Measurements from ENCODE around the gene TBC1D8.

Gene TBC1D8

GRCh38 chr2:100983684-100984310 lies 167.4 kb downstream of the TBC1D8 start:
- Histone ChIP-seq H3K36me3 (ENCODE audit: control insufficient read depth in 2 of 2, insufficient read depth in 2 of 2, low read length in 2 of 2) (peaks cover 0 to 2% of the 10 kb centered on the region in 2 donors), H3K9me3 (ENCODE audit: control insufficient read depth in 2 of 2, low read length in 2 of 2) (no peaks in the 10 kb centered on the region), H3K4me3 (ENCODE audit: low read length in 2 of 2) (no peak overlapping the region), H3K27me3 (ENCODE audit: control insufficient read depth in 2 of 2, insufficient read depth in 2 of 2, low read length in 2 of 2) (no peaks in the 10 kb centered on the region), H3K27ac (ENCODE audit: low read depth in 2 of 2, low read length in 2 of 2) (no peak overlapping the region), H3K4me1 (ENCODE audit: control insufficient read depth in 2 of 2, insufficient read depth in 2 of 2, low read length in 2 of 2) (no peaks in the 10 kb centered on the region), H3K9ac (ENCODE audit: low read depth in 1 of 2, low read length in 2 of 2) (no peak overlapping the region)

GRCh38 chr2:100983201-100983600 lies 168.0 kb downstream of the TBC1D8 start:
- Histone ChIP-seq H3K9me3 (ENCODE audit: control insufficient read depth in 2 of 2, low read length in 2 of 2) (no peaks in the 10 kb centered on the region), H3K27ac (ENCODE audit: low read depth in 2 of 2, low read length in 2 of 2) (no peak overlapping the region), H3K4me1 (ENCODE audit: control insufficient read depth in 2 of 2, insufficient read depth in 2 of 2, low read length in 2 of 2) (no peaks in the 10 kb centered on the region), H3K9ac (ENCODE audit: low read depth in 1 of 2, low read length in 2 of 2) (no peak overlapping the region), H3K36me3 (ENCODE audit: control insufficient read depth in 2 of 2, insufficient read depth in 2 of 2, low read length in 2 of 2) (peaks cover 0 to 8% of the 10 kb centered on the region in 2 donors), H3K27me3 (ENCODE audit: control insufficient read depth in 2 of 2, insufficient read depth in 2 of 2, low read length in 2 of 2) (no peaks in the 10 kb centered on the region), H3K4me3 (ENCODE audit: low read length in 2 of 2) (no peak overlapping the region)

GRCh38 chr2:100982431-100982861 lies 168.7 kb downstream of the TBC1D8 start:
- H3K27ac ChIP-seq (ENCODE audit: low read depth in 2 of 2, low read length in 2 of 2) = no peak overlapping the region
- H3K9ac ChIP-seq (ENCODE audit: low read depth in 1 of 2, low read length in 2 of 2) = no peak overlapping the region
- no peak overlapping the region for H3K4me3 ChIP-seq (ENCODE audit: low read length in 2 of 2)
- H3K9me3 ChIP-seq (ENCODE audit: control insufficient read depth in 2 of 2, low read length in 2 of 2) = no peaks in the 10 kb centered on the region
- H3K36me3 ChIP-seq (ENCODE audit: control insufficient read depth in 2 of 2, insufficient read depth in 2 of 2, low read length in 2 of 2) = peaks cover 0 to 12% of the 10 kb centered on the region in 2 donors
- no peaks in the 10 kb centered on the region for H3K27me3 ChIP-seq (ENCODE audit: control insufficient read depth in 2 of 2, insufficient read depth in 2 of 2, low read length in 2 of 2)
- no peaks in the 10 kb centered on the region for H3K4me1 ChIP-seq (ENCODE audit: control insufficient read depth in 2 of 2, insufficient read depth in 2 of 2, low read length in 2 of 2)

- no peaks in the 10 kb centered on the region for H3K9me3 ChIP-seq (ENCODE audit: control insufficient read depth in 2 of 2, low read length in 2 of 2)
- H3K4me1 ChIP-seq (ENCODE audit: control insufficient read depth in 2 of 2, insufficient read depth in 2 of 2, low read length in 2 of 2) = peaks cover 0 to 2% of the 10 kb centered on the region in 2 donors
- H3K27me3 ChIP-seq (ENCODE audit: control insufficient read depth in 2 of 2, insufficient read depth in 2 of 2, low read length in 2 of 2) = no peaks in the 10 kb centered on the region
- H3K27ac ChIP-seq (ENCODE audit: low read depth in 2 of 2, low read length in 2 of 2) = no peak overlapping the region
- H3K36me3 ChIP-seq (ENCODE audit: control insufficient read depth in 2 of 2, insufficient read depth in 2 of 2, low read length in 2 of 2) = peaks cover 1 to 17% of the 10 kb centered on the region in 2 donors
- H3K4me3 ChIP-seq (ENCODE audit: low read length in 2 of 2) = no peak overlapping the region
- H3K9ac ChIP-seq (ENCODE audit: low read depth in 1 of 2, low read length in 2 of 2) = no peak overlapping the region
These were observed 170.2 kb downstream of the TBC1D8 start for GRCh38 chr2:100981011-100981410.

GRCh38 chr2:100980046-100980445 lies 171.1 kb downstream of the TBC1D8 start:
- no peaks in the 10 kb centered on the region for H3K9me3 ChIP-seq (ENCODE audit: control insufficient read depth in 2 of 2, low read length in 2 of 2)
- no peak overlapping the region for H3K9ac ChIP-seq (ENCODE audit: low read depth in 1 of 2, low read length in 2 of 2)
- no peak overlapping the region for H3K4me3 ChIP-seq (ENCODE audit: low read length in 2 of 2)
- peaks cover 0 to 2% of the 10 kb centered on the region in 2 donors for H3K4me1 ChIP-seq (ENCODE audit: control insufficient read depth in 2 of 2, insufficient read depth in 2 of 2, low read length in 2 of 2)
- H3K27ac ChIP-seq (ENCODE audit: low read depth in 2 of 2, low read length in 2 of 2) = no peak overlapping the region
- peaks cover 9 to 23% of the 10 kb centered on the region in 2 donors for H3K36me3 ChIP-seq (ENCODE audit: control insufficient read depth in 2 of 2, insufficient read depth in 2 of 2, low read length in 2 of 2)
- no peaks in the 10 kb centered on the region for H3K27me3 ChIP-seq (ENCODE audit: control insufficient read depth in 2 of 2, insufficient read depth in 2 of 2, low read length in 2 of 2)

- no peak overlapping the region for H3K9ac ChIP-seq (ENCODE audit: low read depth in 1 of 2, low read length in 2 of 2)
- H3K27me3 ChIP-seq (ENCODE audit: control insufficient read depth in 2 of 2, insufficient read depth in 2 of 2, low read length in 2 of 2) = no peaks in the 10 kb centered on the region
- no peak overlapping the region for H3K4me3 ChIP-seq (ENCODE audit: low read length in 2 of 2)
- no peaks in the 10 kb centered on the region for H3K9me3 ChIP-seq (ENCODE audit: control insufficient read depth in 2 of 2, low read length in 2 of 2)
- H3K27ac ChIP-seq (ENCODE audit: low read depth in 2 of 2, low read length in 2 of 2) = no peak overlapping the region
- peaks cover 16 to 28% of the 10 kb centered on the region in 2 donors for H3K36me3 ChIP-seq (ENCODE audit: control insufficient read depth in 2 of 2, insufficient read depth in 2 of 2, low read length in 2 of 2)
- H3K4me1 ChIP-seq (ENCODE audit: control insufficient read depth in 2 of 2, insufficient read depth in 2 of 2, low read length in 2 of 2) = peaks cover 0 to 2% of the 10 kb centered on the region in 2 donors
These were observed 172.5 kb downstream of the TBC1D8 start for GRCh38 chr2:100978582-100979191.

- no peak overlapping the region for H3K9ac ChIP-seq (ENCODE audit: low read depth in 1 of 2, low read length in 2 of 2)
- H3K36me3 ChIP-seq (ENCODE audit: control insufficient read depth in 2 of 2, insufficient read depth in 2 of 2, low read length in 2 of 2) = peaks cover 16 to 30% of the 10 kb centered on the region in 2 donors
- no peak overlapping the region for H3K27ac ChIP-seq (ENCODE audit: low read depth in 2 of 2, low read length in 2 of 2)
These were observed 173.7 kb downstream of the TBC1D8 start for GRCh38 chr2:100977511-100977910.

GRCh38 chr2:100976645-100977391 lies 174.4 kb downstream of the TBC1D8 start:
- Histone ChIP-seq H3K36me3 (ENCODE audit: control insufficient read depth in 2 of 2, insufficient read depth in 2 of 2, low read length in 2 of 2) (peaks cover 16 to 33% of the 10 kb centered on the region in 2 donors), H3K9me3 (ENCODE audit: control insufficient read depth in 2 of 2, low read length in 2 of 2) (no peaks in the 10 kb centered on the region), H3K27ac (ENCODE audit: low read depth in 2 of 2, low read length in 2 of 2) (no peak overlapping the region), H3K27me3 (ENCODE audit: control insufficient read depth in 2 of 2, insufficient read depth in 2 of 2, low read length in 2 of 2) (no peaks in the 10 kb centered on the region), H3K4me3 (ENCODE audit: low read length in 2 of 2) (no peak overlapping the region), H3K9ac (ENCODE audit: low read depth in 1 of 2, low read length in 2 of 2) (no peak overlapping the region), H3K4me1 (ENCODE audit: control insufficient read depth in 2 of 2, insufficient read depth in 2 of 2, low read length in 2 of 2) (peaks cover 0 to 2% of the 10 kb centered on the region in 2 donors)

More at GRCh38 chr2:100977511-100977910, 173.7 kb downstream of the TBC1D8 start:
- no peak overlapping the region for H3K4me3 ChIP-seq (ENCODE audit: low read length in 2 of 2)
- H3K4me1 ChIP-seq (ENCODE audit: control insufficient read depth in 2 of 2, insufficient read depth in 2 of 2, low read length in 2 of 2) = peaks cover 0 to 2% of the 10 kb centered on the region in 2 donors
- no peaks in the 10 kb centered on the region for H3K9me3 ChIP-seq (ENCODE audit: control insufficient read depth in 2 of 2, low read length in 2 of 2)
- no peaks in the 10 kb centered on the region for H3K27me3 ChIP-seq (ENCODE audit: control insufficient read depth in 2 of 2, insufficient read depth in 2 of 2, low read length in 2 of 2)

- no peak overlapping the region for H3K4me3 ChIP-seq (ENCODE audit: low read length in 2 of 2)
- no peak overlapping the region for H3K27ac ChIP-seq (ENCODE audit: low read depth in 2 of 2, low read length in 2 of 2)
- H3K9ac ChIP-seq (ENCODE audit: low read depth in 1 of 2, low read length in 2 of 2) = no peak overlapping the region
- H3K4me1 ChIP-seq (ENCODE audit: control insufficient read depth in 2 of 2, insufficient read depth in 2 of 2, low read length in 2 of 2) = peaks cover 0 to 2% of the 10 kb centered on the region in 2 donors
- H3K9me3 ChIP-seq (ENCODE audit: control insufficient read depth in 2 of 2, low read length in 2 of 2) = no peaks in the 10 kb centered on the region
- H3K27me3 ChIP-seq (ENCODE audit: control insufficient read depth in 2 of 2, insufficient read depth in 2 of 2, low read length in 2 of 2) = no peaks in the 10 kb centered on the region
- peaks cover 16 to 33% of the 10 kb centered on the region in 2 donors for H3K36me3 ChIP-seq (ENCODE audit: control insufficient read depth in 2 of 2, insufficient read depth in 2 of 2, low read length in 2 of 2)
These were observed 175.1 kb downstream of the TBC1D8 start for GRCh38 chr2:100976061-100976460.

GRCh38 chr2:100975521-100975785 lies 175.7 kb downstream of the TBC1D8 start:
- H3K36me3 ChIP-seq (ENCODE audit: control insufficient read depth in 2 of 2, insufficient read depth in 2 of 2, low read length in 2 of 2) = peaks cover 16 to 33% of the 10 kb centered on the region in 2 donors
- no peaks in the 10 kb centered on the region for H3K27me3 ChIP-seq (ENCODE audit: control insufficient read depth in 2 of 2, insufficient read depth in 2 of 2, low read length in 2 of 2)
- no peak overlapping the region for H3K9ac ChIP-seq (ENCODE audit: low read depth in 1 of 2, low read length in 2 of 2)
- H3K27ac ChIP-seq (ENCODE audit: low read depth in 2 of 2, low read length in 2 of 2) = no peak overlapping the region
- H3K9me3 ChIP-seq (ENCODE audit: control insufficient read depth in 2 of 2, low read length in 2 of 2) = no peaks in the 10 kb centered on the region
- H3K4me1 ChIP-seq (ENCODE audit: control insufficient read depth in 2 of 2, insufficient read depth in 2 of 2, low read length in 2 of 2) = peaks cover 0 to 2% of the 10 kb centered on the region in 2 donors
- H3K4me3 ChIP-seq (ENCODE audit: low read length in 2 of 2) = no peak overlapping the region
